Type B pancreatic cell (in vitro differentiated cells): ENCODE data around the gene HDAC10. TPM values are rescaled to one million over a fixed set of nuclear protein-coding genes. Genes with fewer than 3 reads are reported as not detected.

Experiments used
- DNase-seq: peaks from one replicate; pipeline ENCODE4 v3.0.0; 2021; ENCODE audit warnings: mixed read lengths; ENCODE audit not compliant: unreplicated experiment; ENCODE audit errors: extremely low spot score
- H3K27ac Mint-ChIP-seq: 2 replicates; pipeline ENCODE4 v1.8.0; 2021; ENCODE audit warnings: mild to moderate bottlenecking, mixed read lengths
- H3K27me3 Mint-ChIP-seq: 2 replicates; pipeline ENCODE4 v1.8.0; 2021; ENCODE audit warnings: mixed read lengths
- H3K36me3 Mint-ChIP-seq: 2 replicates; pipeline ENCODE4 v1.8.0; 2021; ENCODE audit warnings: mixed read lengths
- H3K4me1 Mint-ChIP-seq: one replicate; pipeline ENCODE4 v1.8.0; 2021; ENCODE audit warnings: mixed read lengths; ENCODE audit not compliant: unreplicated experiment
- H3K4me3 Mint-ChIP-seq: 2 replicates; pipeline ENCODE4 v1.8.0; 2021; ENCODE audit warnings: mild to moderate bottlenecking, mixed read lengths
- H3K9me3 Mint-ChIP-seq: 2 replicates; pipeline ENCODE4 v1.8.0; 2021; ENCODE audit warnings: mixed read lengths
- total RNA-seq: library from RNA; stranded (reverse); gene quantifications from 2 replicates; pipeline ENCODE4 v1.2.1, GENCODE V29; 2021; ENCODE audit warnings: low replicate concordance
- TF ChIP-seq, protein P1 (sequence below): fragments of 200-600 bp; sonication (generic); conservative IDR thresholded peaks from 2 replicates; pipeline ENCODE4 v1.5.0; 2021; ENCODE audit warnings: antibody characterized with exemption, mild to moderate bottlenecking

The HDAC10 gene
- total RNA-seq, 1 donor from 2014 or later = 37.1 TPM

- Mint-ChIP-seq H3K27ac (no peak overlapping the region), H3K27me3 (peaks cover 2% of the 10 kb centered on the region), H3K9me3 (no peaks in the 10 kb centered on the region), H3K4me3 (no peak overlapping the region), H3K36me3 (no peaks in the 10 kb centered on the region), H3K4me1 (peaks cover under 1% of the 10 kb centered on the region)
- DNase-seq = no peak
- TF ChIP-seq, protein P1, sequence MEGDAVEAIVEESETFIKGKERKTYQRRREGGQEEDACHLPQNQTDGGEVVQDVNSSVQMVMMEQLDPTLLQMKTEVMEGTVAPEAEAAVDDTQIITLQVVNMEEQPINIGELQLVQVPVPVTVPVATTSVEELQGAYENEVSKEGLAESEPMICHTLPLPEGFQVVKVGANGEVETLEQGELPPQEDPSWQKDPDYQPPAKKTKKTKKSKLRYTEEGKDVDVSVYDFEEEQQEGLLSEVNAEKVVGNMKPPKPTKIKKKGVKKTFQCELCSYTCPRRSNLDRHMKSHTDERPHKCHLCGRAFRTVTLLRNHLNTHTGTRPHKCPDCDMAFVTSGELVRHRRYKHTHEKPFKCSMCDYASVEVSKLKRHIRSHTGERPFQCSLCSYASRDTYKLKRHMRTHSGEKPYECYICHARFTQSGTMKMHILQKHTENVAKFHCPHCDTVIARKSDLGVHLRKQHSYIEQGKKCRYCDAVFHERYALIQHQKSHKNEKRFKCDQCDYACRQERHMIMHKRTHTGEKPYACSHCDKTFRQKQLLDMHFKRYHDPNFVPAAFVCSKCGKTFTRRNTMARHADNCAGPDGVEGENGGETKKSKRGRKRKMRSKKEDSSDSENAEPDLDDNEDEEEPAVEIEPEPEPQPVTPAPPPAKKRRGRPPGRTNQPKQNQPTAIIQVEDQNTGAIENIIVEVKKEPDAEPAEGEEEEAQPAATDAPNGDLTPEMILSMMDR = no peak
Observed at GRCh38 chr22:50257041-50257440, 6.0 kb upstream of the HDAC10 start.

DNA sequence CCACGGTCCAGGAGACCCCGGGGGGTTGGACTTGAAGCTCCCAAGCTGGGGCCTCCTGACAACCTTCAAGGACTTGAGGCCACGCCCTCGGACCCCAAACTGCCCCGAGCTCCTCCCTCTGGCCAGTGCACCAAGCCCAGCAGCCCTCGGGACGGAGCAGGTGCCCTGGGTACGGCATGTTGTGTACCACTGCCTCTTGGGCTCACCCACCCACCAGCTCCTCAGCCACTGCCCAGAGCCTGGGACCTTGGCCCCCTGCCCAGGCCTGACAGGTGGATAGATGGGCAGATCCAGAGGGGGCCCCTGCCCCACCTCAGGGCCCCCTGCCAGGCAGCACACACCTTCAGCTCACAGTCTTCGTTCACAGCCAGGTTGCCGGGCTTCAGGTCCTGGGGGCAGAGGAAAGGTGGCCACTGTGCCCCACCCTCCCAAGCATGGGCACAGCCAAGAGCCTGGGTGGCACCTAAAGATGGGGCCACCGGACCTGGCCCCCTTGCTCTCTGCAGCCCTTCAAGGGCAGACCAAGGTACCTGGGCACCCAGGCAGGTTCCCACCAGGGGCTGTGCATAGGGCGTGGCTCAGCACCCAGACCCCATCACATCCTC, 5.3 kb upstream of the HDAC10 start:
- TF ChIP-seq, protein P1 = no peak
- no peak overlapping the region for H3K4me3 Mint-ChIP-seq
- no peaks in the 10 kb centered on the region for H3K36me3 Mint-ChIP-seq
- H3K9me3 Mint-ChIP-seq = no peaks in the 10 kb centered on the region
- no peaks in the 10 kb centered on the region for H3K27me3 Mint-ChIP-seq
- no peaks in the 10 kb centered on the region for H3K4me1 Mint-ChIP-seq
- no peak overlapping the region for H3K27ac Mint-ChIP-seq
- no peak for DNase-seq

DNA sequence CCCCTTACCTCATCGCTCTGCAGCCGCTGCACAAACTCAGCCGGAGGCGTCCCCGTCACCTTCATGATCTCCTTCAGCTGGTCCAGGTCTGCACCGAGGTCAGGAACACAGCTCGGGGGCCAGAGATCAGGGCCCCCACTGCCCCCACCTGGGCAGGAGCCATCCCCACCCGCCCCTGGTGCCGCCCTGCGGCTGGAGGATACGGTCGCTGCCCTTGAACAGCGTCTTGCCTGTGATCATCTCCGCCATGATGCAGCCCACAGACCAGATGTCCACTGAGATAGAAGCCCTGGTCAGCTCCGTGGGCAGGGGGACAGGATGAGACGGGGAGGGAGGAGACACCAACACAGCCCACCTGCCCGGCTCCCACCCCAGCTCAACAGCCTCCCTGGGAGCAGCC, 4.5 kb upstream of the HDAC10 start:
- no peaks in the 10 kb centered on the region for H3K36me3 Mint-ChIP-seq
- no peaks in the 10 kb centered on the region for H3K27me3 Mint-ChIP-seq
- no peak overlapping the region for H3K27ac Mint-ChIP-seq
- no peaks in the 10 kb centered on the region for H3K4me1 Mint-ChIP-seq
- TF ChIP-seq, protein P1 = no peak
- no peak overlapping the region for H3K4me3 Mint-ChIP-seq
- DNase-seq = no peak
- H3K9me3 Mint-ChIP-seq = no peaks in the 10 kb centered on the region

- H3K27ac Mint-ChIP-seq = no peak overlapping the region
Observed at GRCh38 chr22:50255099-50255498, 4.0 kb upstream of the HDAC10 start.

DNA sequence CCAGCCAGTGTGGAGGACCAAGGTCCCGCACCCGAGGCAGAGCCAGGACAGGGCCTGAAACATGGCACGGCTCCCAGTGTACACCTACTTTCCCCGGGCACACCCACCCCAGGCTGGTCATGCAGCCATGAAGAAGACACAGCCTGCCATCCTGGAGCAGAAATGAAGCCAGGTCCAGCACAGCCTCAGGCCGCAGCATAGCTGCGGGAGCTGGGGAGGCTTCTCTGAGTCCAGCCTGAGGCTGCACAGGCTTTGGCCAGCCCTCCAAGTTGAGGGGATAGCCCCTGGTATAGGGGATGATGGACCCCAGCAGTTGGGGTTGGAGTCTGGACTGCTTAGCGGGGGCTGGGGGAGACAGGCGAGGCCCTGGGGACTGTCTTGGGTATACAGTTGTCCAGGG, 2.9 kb upstream of the HDAC10 start:
- no peak overlapping the region for H3K4me3 Mint-ChIP-seq
- no peaks in the 10 kb centered on the region for H3K9me3 Mint-ChIP-seq
- no peak overlapping the region for H3K27ac Mint-ChIP-seq
- TF ChIP-seq, protein P1 = no peak
- no peaks in the 10 kb centered on the region for H3K36me3 Mint-ChIP-seq
- DNase-seq = no peak
- H3K4me1 Mint-ChIP-seq = no peaks in the 10 kb centered on the region
- no peaks in the 10 kb centered on the region for H3K27me3 Mint-ChIP-seq

More at GRCh38 chr22:50255099-50255498, 4.0 kb upstream of the HDAC10 start:
- no peak overlapping the region for H3K4me3 Mint-ChIP-seq
- TF ChIP-seq, protein P1 = no peak
- no peaks in the 10 kb centered on the region for H3K36me3 Mint-ChIP-seq
- no peak for DNase-seq
- no peaks in the 10 kb centered on the region for H3K27me3 Mint-ChIP-seq
- H3K4me1 Mint-ChIP-seq = no peaks in the 10 kb centered on the region
- no peaks in the 10 kb centered on the region for H3K9me3 Mint-ChIP-seq
